ENCODE results near the gene LAMB1.

LAMB1 gene

GRCh38 chr7:107948645-107949442, 54.1 kb downstream of the LAMB1 start:
- H3K36me3 ChIP-seq: no peaks in the 10 kb centered on the region
- peaks cover 0 to 14% (median 0%) of the 10 kb centered on the region in 10 experiments; a peak in 6 of 20 replicates for H3K4me1 ChIP-seq

GRCh38 chr7:107946881-107947280, 56.1 kb downstream of the LAMB1 start:
- Histone ChIP-seq H3K27ac (no peak overlapping the region), H3K27me3 (no peaks in the 10 kb centered on the region), H3K9me3 (replicated peaks in 1 of 11) (no peaks in the 10 kb centered on the region), H3K4me2 (no peak overlapping the region), H3K4me1 (peaks cover 0 to 14% (median 2%) of the 10 kb centered on the region in 10 experiments; a peak in 9 of 20 replicates), H3K36me3 (no peaks in the 10 kb centered on the region; a peak in 1 of 22 replicates), H3K4me3 (no peak overlapping the region), H4K20me1 (no peaks in the 10 kb centered on the region), H3K9ac (no peak overlapping the region)
- no peak for TF ChIP-seq Cebpa-rat (IDR thresholded peaks at IDR 0.05)

More at GRCh38 chr7:107948645-107949442, 54.1 kb downstream of the LAMB1 start:
- Histone ChIP-seq H3K9me3 (replicated peaks in 1 of 11) (no peaks in the 10 kb centered on the region), H3K4me2 (peak overlapping the region in 2 of 11 experiments; percentile 6 to 49; a peak in 4 of 22 replicates), H3K27ac (no peak overlapping the region), H4K20me1 (no peaks in the 10 kb centered on the region), H3K9ac (no peak overlapping the region), H3K4me3 (no peak overlapping the region), H3K27me3 (no peaks in the 10 kb centered on the region)
- no peak for TF ChIP-seq Cebpa-rat (IDR thresholded peaks at IDR 0.05)

DNA sequence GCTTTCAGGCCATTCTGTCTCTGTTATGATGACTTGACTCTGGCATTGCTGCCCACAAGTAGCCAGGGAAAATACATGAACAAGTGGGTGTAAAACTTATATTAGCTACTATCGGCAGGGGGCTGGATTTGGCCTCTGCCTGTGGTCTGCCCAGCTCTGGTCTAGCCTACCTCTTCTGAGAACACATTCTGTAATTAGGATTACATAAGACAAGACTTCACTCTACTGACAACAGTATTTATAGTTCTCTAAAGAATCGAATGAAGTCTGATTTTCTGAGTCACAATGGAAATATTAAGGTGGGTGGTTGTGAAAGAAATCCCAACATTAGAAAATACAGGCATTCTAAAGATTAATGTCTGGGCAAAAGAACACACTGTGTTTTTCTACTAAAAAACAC, 56.5 kb downstream of the LAMB1 start:
- no peak for TF ChIP-seq Cebpa-rat (IDR thresholded peaks at IDR 0.05)
- Histone ChIP-seq H3K9ac (no peak overlapping the region), H3K4me3 (no peak overlapping the region), H3K27ac (no peak overlapping the region), H3K9me3 (replicated peaks in 1 of 11) (no peaks in the 10 kb centered on the region), H3K4me1 (peaks cover 0 to 14% (median 2%) of the 10 kb centered on the region in 10 experiments; a peak in 9 of 20 replicates), H3K27me3 (no peaks in the 10 kb centered on the region), H3K4me2 (no peak overlapping the region), H4K20me1 (no peaks in the 10 kb centered on the region), H3K36me3 (peaks cover 0 to 2% (median 0%) of the 10 kb centered on the region in 11 experiments; a peak in 1 of 22 replicates)

- Histone ChIP-seq H3K27me3 (no peaks in the 10 kb centered on the region), H3K36me3 (peaks cover 0 to 13% (median 6%) of the 10 kb centered on the region in 11 experiments; a peak in 12 of 22 replicates), H4K20me1 (no peaks in the 10 kb centered on the region), H3K27ac (no peak overlapping the region), H3K4me2 (no peak overlapping the region), H3K4me3 (no peak overlapping the region), H3K9ac (no peak overlapping the region), H3K4me1 (peaks cover 0 to 14% (median 2%) of the 10 kb centered on the region in 10 experiments; a peak in 9 of 20 replicates), H3K9me3 (replicated peaks in 1 of 11) (no peaks in the 10 kb centered on the region)
- no peak for TF ChIP-seq Cebpa-rat (IDR thresholded peaks at IDR 0.05)
Measured at GRCh38 chr7:107945332-107945731, 57.6 kb downstream of the LAMB1 start.

DNA sequence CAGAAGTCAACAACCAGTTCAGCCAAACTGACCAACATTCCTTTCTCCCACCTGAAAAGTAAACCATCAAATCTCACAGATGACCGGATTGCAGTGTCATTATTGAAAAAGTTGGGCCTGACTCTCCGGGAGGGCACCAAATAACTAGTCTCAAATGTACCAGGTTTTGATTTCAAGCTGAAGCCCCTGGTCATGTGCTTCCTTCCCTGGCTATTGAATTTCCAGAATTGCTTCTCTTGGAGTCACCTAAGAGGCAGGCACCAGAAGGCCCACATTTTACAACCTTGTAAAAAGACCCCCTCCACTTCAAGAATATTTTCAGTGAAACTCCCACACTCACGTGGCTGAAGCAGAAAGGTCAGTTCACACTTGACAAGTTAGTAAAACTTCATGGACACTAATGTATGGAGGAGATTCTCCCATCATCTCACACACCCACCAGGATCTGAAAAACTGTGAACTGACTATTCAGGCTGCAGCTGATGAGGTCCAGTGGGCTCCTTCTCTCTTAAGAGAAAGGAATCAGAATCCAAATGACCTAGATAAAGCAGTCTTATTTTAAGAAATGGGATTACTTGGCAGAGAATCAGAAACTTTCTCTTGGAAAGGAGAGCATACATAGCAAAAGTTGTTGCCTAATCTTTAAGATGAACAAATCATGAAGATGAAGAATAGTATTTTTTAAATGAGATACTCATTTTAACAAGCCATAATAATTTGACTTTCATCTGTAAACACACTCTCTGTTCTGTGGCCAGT, 58.4 kb downstream of the LAMB1 start:
- no peaks in the 10 kb centered on the region for H4K20me1 ChIP-seq
- H3K9ac ChIP-seq: no peak overlapping the region
- no peak overlapping the region for H3K4me2 ChIP-seq
- H3K4me3 ChIP-seq: no peak overlapping the region
- no peak overlapping the region for H3K27ac ChIP-seq
- peaks cover 0 to 20% (median 13%) of the 10 kb centered on the region in 11 experiments; a peak in 15 of 22 replicates for H3K36me3 ChIP-seq
- no peaks in the 10 kb centered on the region for H3K27me3 ChIP-seq
- H3K4me1 ChIP-seq: peaks cover 0 to 14% (median 2%) of the 10 kb centered on the region in 10 experiments; a peak in 9 of 20 replicates
- H3K9me3 ChIP-seq (replicated peaks in 1 of 11): no peaks in the 10 kb centered on the region
- TF ChIP-seq Cebpa-rat (IDR thresholded peaks at IDR 0.05): no peak

GRCh38 chr7:107943018-107943417, 59.9 kb downstream of the LAMB1 start:
- no peaks in the 10 kb centered on the region for H3K27me3 ChIP-seq
- peaks cover 0 to 7% (median 0%) of the 10 kb centered on the region in 10 experiments; a peak in 5 of 20 replicates for H3K4me1 ChIP-seq
- no peak overlapping the region for H3K27ac ChIP-seq
- no peak overlapping the region for H3K9ac ChIP-seq
- TF ChIP-seq Cebpa-rat (IDR thresholded peaks at IDR 0.05): no peak
- H3K4me3 ChIP-seq: no peak overlapping the region
- H4K20me1 ChIP-seq: no peaks in the 10 kb centered on the region
- H3K4me2 ChIP-seq: peak overlapping the region in 2 of 11 experiments; percentile 3 to 17; a peak in 2 of 22 replicates
- H3K36me3 ChIP-seq: peaks cover 0 to 35% (median 16%) of the 10 kb centered on the region in 11 experiments; a peak in 16 of 22 replicates
- no peaks in the 10 kb centered on the region for H3K9me3 ChIP-seq (replicated peaks in 1 of 11)

- no peaks in the 10 kb centered on the region for H3K27me3 ChIP-seq
- H3K9me3 ChIP-seq (replicated peaks in 1 of 11): no peaks in the 10 kb centered on the region
- no peak overlapping the region for H3K4me2 ChIP-seq
- no peaks in the 10 kb centered on the region for H4K20me1 ChIP-seq
- H3K27ac ChIP-seq: no peak overlapping the region
- no peak for TF ChIP-seq Cebpa-rat (IDR thresholded peaks at IDR 0.05)
- peaks cover 0 to 35% (median 16%) of the 10 kb centered on the region in 11 experiments; a peak in 16 of 22 replicates for H3K36me3 ChIP-seq
- peaks cover 0 to 17% (median 2%) of the 10 kb centered on the region in 10 experiments; a peak in 8 of 20 replicates for H3K4me1 ChIP-seq
- H3K4me3 ChIP-seq: no peak overlapping the region
- no peak overlapping the region for H3K9ac ChIP-seq
Measured at GRCh38 chr7:107940951-107941350, 62.0 kb downstream of the LAMB1 start.

DNA sequence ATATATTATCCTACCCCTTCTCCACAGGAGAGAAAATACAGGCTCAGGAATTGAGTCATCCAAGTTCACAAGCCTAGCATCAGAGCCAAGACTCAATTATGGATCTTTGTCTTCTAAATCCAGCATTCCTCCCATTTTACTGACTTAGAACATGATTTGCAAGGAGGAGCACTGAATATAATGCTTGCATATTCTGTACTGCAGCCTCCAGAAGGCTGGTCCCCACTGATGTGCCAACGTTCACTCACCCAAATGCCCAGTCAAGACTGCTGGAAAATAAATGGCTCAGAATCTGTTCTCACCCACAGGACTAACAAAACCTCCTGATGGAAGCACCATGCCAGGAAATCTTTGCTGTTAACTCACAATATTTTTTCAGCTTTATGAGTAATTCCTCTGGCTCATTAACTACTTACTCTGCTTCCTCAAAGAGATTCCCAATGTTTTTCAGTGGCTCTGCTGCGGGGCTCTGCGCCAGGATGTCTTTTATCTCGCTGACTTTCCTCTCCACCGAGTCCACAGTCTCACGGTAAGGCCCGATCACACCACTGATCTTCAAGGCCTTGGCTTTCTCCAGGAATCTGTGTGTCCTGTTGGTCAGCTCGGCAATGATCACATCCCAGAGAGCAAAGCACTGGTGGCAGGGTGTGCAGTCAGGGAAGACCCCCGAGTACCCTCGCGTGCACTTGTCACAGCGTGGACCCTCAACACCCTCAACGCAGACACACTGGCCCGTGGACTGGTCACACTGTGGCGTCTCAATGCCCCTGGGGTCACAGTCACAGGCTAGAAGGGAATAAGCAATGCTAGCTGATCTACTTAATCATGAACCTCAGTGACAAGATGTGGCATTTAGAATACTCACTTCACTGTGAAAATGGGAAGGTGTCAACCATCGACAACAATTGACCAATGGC, 63.1 kb downstream of the LAMB1 start:
- H3K9me3 ChIP-seq (replicated peaks in 1 of 11): no peaks in the 10 kb centered on the region
- H3K27me3 ChIP-seq: no peaks in the 10 kb centered on the region
- peaks cover 0 to 17% (median 3%) of the 10 kb centered on the region in 10 experiments; a peak in 8 of 20 replicates for H3K4me1 ChIP-seq
- no peak overlapping the region for H3K4me3 ChIP-seq
- H3K36me3 ChIP-seq: peaks cover 0 to 35% (median 16%) of the 10 kb centered on the region in 11 experiments; a peak in 16 of 22 replicates
- no peak overlapping the region for H3K9ac ChIP-seq
- no peaks in the 10 kb centered on the region for H4K20me1 ChIP-seq
- no peak overlapping the region for H3K4me2 ChIP-seq
- TF ChIP-seq Cebpa-rat (IDR thresholded peaks at IDR 0.05): no peak
- H3K27ac ChIP-seq: no peak overlapping the region
